ENCODE results near the gene CRNN.

GRCh38 chr1:152459596-152460528 lies 45.8 kb upstream of the CRNN start:
- TF ChIP-seq CTCF (IDR thresholded peaks at IDR 0.05) (no peak), POLR2A (IDR thresholded peaks at IDR 0.05) (no peak)

All from ovary (tissue), 3 donors.